Ovary (tissue), 9 donors: ENCODE measurements around the gene PARD3. TPM values are rescaled to one million over a fixed set of nuclear protein-coding genes. Genes with fewer than 3 reads are reported as not detected.
"Not testable (repeated sequence)": the region's sequence is repeated elsewhere in the genome, so short reads cannot be mapped to it uniquely, and the experiment has no call there.

Experiments
- DNase-seq, 5 donors: peaks; one replicate each; pipeline ENCODE4 v3.0.0-alpha.2; 2019 to 2020
- H3K27ac ChIP-seq, 2 donors: fragments of 200-600 bp; one replicate each; pipeline versions ENCODE4 v1.5.1 to v1.8.0; 2019 to 2022
- H3K27me3 ChIP-seq: fragments of 200-600 bp; one replicate; pipeline ENCODE4 v1.8.0; 2022
- H3K36me3 ChIP-seq: fragments of 200-600 bp; sonication (generic); one replicate; pipeline ENCODE4 v1.5.1; 2019
- H3K4me1 ChIP-seq: one replicate; pipeline ENCODE4 v1.8.1; 2013; ENCODE audit warnings: mild to moderate bottlenecking, moderate library complexity; ENCODE audit not compliant: insufficient read depth
- H3K4me3 ChIP-seq: fragments of 200-600 bp; sonication (generic); one replicate; pipeline ENCODE4 v1.5.1; 2017
- H3K9me3 ChIP-seq, 2 donors: fragments of 200-600 bp in 1 of 2; sonication (generic) in 1 of 2; one replicate each; pipeline versions ENCODE4 v1.5.1 to v1.8.1; 2013 to 2019; ENCODE audit warnings: mild to moderate bottlenecking in 1 of 2, moderate library complexity in 1 of 2
- CTCF ChIP-seq, 3 donors: fragments of 450-650 bp in 2 of 3; fragments of 200-600 bp in 1 of 3; IDR thresholded peaks; one replicate each; pipeline versions ENCODE4 v1.5.1 to v1.8.0; 2016 to 2022; ENCODE audit warnings: antibody characterized with exemption in 3 of 3, mild to moderate bottlenecking in 1 of 3
- EP300 ChIP-seq: sonication (generic); formaldehyde crosslinking; IDR thresholded peaks from one replicate; pipeline ENCODE4 v1.6.1; 2017; ENCODE audit warnings: antibody characterized with exemption
- POLR2A ChIP-seq: fragments of 450-650 bp; IDR thresholded peaks from one replicate; pipeline ENCODE4 v1.6.1; 2017; ENCODE audit warnings: antibody characterized with exemption, mild to moderate bottlenecking, moderate library complexity
- WGBS, 3 donors: extraction: QIAGEN DNeasy Blood & Tissue Kit in 1 of 3; methylation state at CpG; one replicate each; pipeline versions ENCODE4 v1.1.5 to v1.1.7; 2013 to 2017; 5-methylcytosine and 5-hydroxymethylcytosine counted together
- intact Hi-C, 4 donors: fragments of 100-400 bp; cut with DNase I; formaldehyde crosslinking; loops; one replicate each; pipeline versions ENCODE4 v1.11.0 to v1.15.1; 2022 to 2023
- polyA plus RNA-seq, 2 donors: library from polyadenylated mRNA; stranded (reverse); fragments of 200-250 nt in 1 of 2; fragments of 350-450 nt in 1 of 2; fragmentation: Illumina TruSeq in 1 of 2; extraction: RNeasy Lipid Tissue Mini Kit (QIAGEN cat#74804) in 1 of 2; gene quantifications; one replicate each; pipeline ENCODE4 v1.2.3, GENCODE V29; 2013 to 2014
- total RNA-seq, 7 donors: library from RNA; depleted of rRNA in 2 of 7; stranded (reverse); fragments of >200 nt in 2 of 7; fragmentation: NEBNext Ultra II Directional in 3 of 7; extraction: Animal tissue kit (Norgen Biotek cat#: 25700) in 3 of 7; gene quantifications; one replicate each; pipeline versions ENCODE4 v1.1.0 to v1.2.4, GENCODE V29; 2016 to 2023
- donor health status: DM: no; HTN: no; CAD: no; lungs with moderate emphysema.
- donor health status: DM: no; HTN: no; CAD: no.
- donor health status: Bipolar disorder and iron deficiency.
- donor health status: DM: yes; HTN: yes; CAD: no.
- donor health status: DM: no; HTN: no; CAD: no.
- donor health status: DM: yes; HTN: yes; CAD: no.

The PARD3 gene
- total and polyA plus RNA-seq, 9 donors, result 31.8 to 92.3 (median 67.1) TPM

GRCh38 chr10:34711500-34711899 is 103.6 kb downstream of the PARD3 start:
- TF ChIP-seq EP300, result no peak
- no peak for TF ChIP-seq CTCF (IDR thresholded peaks at IDR 0.05)
- TF ChIP-seq POLR2A, result no peak
- Histone ChIP-seq H3K36me3 (no peaks in the 10 kb centered on the region), H3K9me3 (no peaks in the 10 kb centered on the region), H3K4me1 (peaks cover 33% of the 10 kb centered on the region), H3K27ac (peak overlapping the region in 1 of 2 donors; percentile 19), H3K27me3 (no peaks in the 10 kb centered on the region), H3K4me3 (no peak overlapping the region)
- peak in 1 of 5 donors; percentile 55 for DNase-seq
- intact Hi-C loops, result loop anchor here in 1 of 4 donors (10.0 kb wide), 1 partner anchor 47 kb away; no protein-coding TSS in a partner anchor
- WGBS, 3 donors, result 45 to 53% (median 47%) methylated on average over 3 of the region's 3 CpGs

- H3K4me1 ChIP-seq, result peaks cover 34% of the 10 kb centered on the region
- H3K27ac ChIP-seq, result peak overlapping the region in 1 of 2 donors; percentile 18
- 29 to 43% (median 33%) methylated on average over 4 of the region's 4 CpGs for WGBS, 3 donors
- H3K27me3 ChIP-seq, result no peaks in the 10 kb centered on the region
- DNase-seq, result peak in 3 of 5 donors; percentile 41 to 69 (median 45)
- no peaks in the 10 kb centered on the region for H3K36me3 ChIP-seq
- intact Hi-C loops, result loop anchor here in 1 of 4 donors (10.0 kb wide), 1 partner anchor 46 kb away; no protein-coding TSS in a partner anchor
- no peaks in the 10 kb centered on the region for H3K9me3 ChIP-seq
- no peak for TF ChIP-seq EP300
- H3K4me3 ChIP-seq, result no peak overlapping the region
Measured at GRCh38 chr10:34710391-34710751, 104.7 kb downstream of the PARD3 start.

GRCh38 chr10:34709637-34710390 is 105.3 kb downstream of the PARD3 start:
- Histone ChIP-seq H3K9me3 (no peaks in the 10 kb centered on the region), H3K4me1 (peaks cover 33% of the 10 kb centered on the region), H3K36me3 (no peaks in the 10 kb centered on the region), H3K4me3 (no peak overlapping the region), H3K27me3 (no peaks in the 10 kb centered on the region), H3K27ac (peak overlapping the region in 1 of 2 donors; percentile 18)
- WGBS, 3 donors, result 62 to 68% (median 65%) methylated on average over 8 of the region's 8 CpGs
- no peak for DNase-seq
- intact Hi-C loops, result loop anchor here in 1 of 4 donors (10.0 kb wide), 1 partner anchor 45 kb away; no protein-coding TSS in a partner anchor
- TF ChIP-seq EP300 (no peak), CTCF (IDR thresholded peaks at IDR 0.05) (no peak), POLR2A (no peak)

- WGBS, 3 donors, result 10 to 20% (median 10%) methylated on average over 1 of the region's 1 CpG
- H3K36me3 ChIP-seq, result no peaks in the 10 kb centered on the region
- peaks cover 32% of the 10 kb centered on the region for H3K4me1 ChIP-seq
- intact Hi-C loops, result no loop called here
- H3K9me3 ChIP-seq, result no peaks in the 10 kb centered on the region
- H3K27me3 ChIP-seq, result no peaks in the 10 kb centered on the region
- DNase-seq, result no peak
- H3K27ac ChIP-seq, result no peak overlapping the region
- TF ChIP-seq EP300 (no peak), CTCF (IDR thresholded peaks at IDR 0.05) (no peak), POLR2A (no peak)
- no peak overlapping the region for H3K4me3 ChIP-seq
Measured at GRCh38 chr10:34707656-34708055, 107.4 kb downstream of the PARD3 start.

GRCh38 chr10:34706992-34707391 is 108.1 kb downstream of the PARD3 start:
- H3K27ac ChIP-seq, result not testable (repeated sequence)

More at GRCh38 chr10:34706992-34707391, 108.1 kb downstream of the PARD3 start:
- H3K9me3 ChIP-seq, DNase-seq, H3K4me3 ChIP-seq, H3K36me3 ChIP-seq, intact Hi-C loops, H3K27me3 ChIP-seq: not testable (repeated sequence)
- 93 to 98% (median 97%) methylated on average over 4 of the region's 4 CpGs for WGBS, 3 donors
- H3K4me1 ChIP-seq, result peaks cover 29% of the 10 kb centered on the region
